H9 (cell line): ENCODE data around the gene ABCA4. TPM values are rescaled to one million over a fixed set of nuclear protein-coding genes. Genes with fewer than 3 reads are reported as not detected.

ENCODE experiments used
- DNase-seq: peaks from one replicate; pipeline ENCODE4 v3.0.0-alpha.2; 2017
- H2AFZ ChIP-seq: one replicate; pipeline ENCODE4 v1.6.1; 2013; ENCODE audit warnings: mild to moderate bottlenecking, low read length, control low read depth, moderate library complexity
- H2AK5ac ChIP-seq: 2 replicates; pipeline ENCODE4 v1.6.1; 2013; ENCODE audit warnings: low read length, control low read depth, mixed read lengths; ENCODE audit not compliant: insufficient read length
- H2BK120ac ChIP-seq: one replicate; pipeline ENCODE4 v1.6.1; 2013; ENCODE audit warnings: low read depth, mild to moderate bottlenecking, low read length, control low read depth, inconsistent platforms; ENCODE audit not compliant: poor library complexity, severe bottlenecking
- H2BK12ac ChIP-seq: 2 replicates; pipeline ENCODE4 v1.6.1; 2013; ENCODE audit warnings: low read length, control low read depth, mixed read lengths, low read depth; ENCODE audit not compliant: insufficient read length
- H2BK15ac ChIP-seq: 2 replicates; pipeline ENCODE4 v1.6.1; 2013; ENCODE audit warnings: low read depth, low read length, control low read depth
- H2BK20ac ChIP-seq: one replicate; pipeline ENCODE4 v1.6.1; 2013; ENCODE audit warnings: low read depth, mild to moderate bottlenecking, low read length, control low read depth, inconsistent platforms; ENCODE audit not compliant: poor library complexity, severe bottlenecking
- H2BK5ac ChIP-seq: 2 replicates; pipeline ENCODE4 v1.6.1; 2013; ENCODE audit warnings: low read length, control low read depth, mixed read lengths; ENCODE audit not compliant: insufficient read length
- H3K14ac ChIP-seq: 2 replicates; pipeline ENCODE4 v1.6.1; 2013; ENCODE audit warnings: low read length, control low read depth; ENCODE audit not compliant: insufficient read depth
- H3K18ac ChIP-seq: 2 replicates; pipeline ENCODE4 v1.6.1; 2013; ENCODE audit warnings: low read depth, mild to moderate bottlenecking, mixed read lengths, low read length, control low read depth; ENCODE audit not compliant: insufficient read length
- H3K23ac ChIP-seq: 2 replicates; pipeline ENCODE4 v1.6.1; 2013; ENCODE audit warnings: low read length, control low read depth, mixed read lengths, low read depth; ENCODE audit not compliant: insufficient read length
- H3K23me2 ChIP-seq: 2 replicates; pipeline ENCODE4 v1.6.1; 2013; ENCODE audit warnings: low read depth, mild to moderate bottlenecking, mixed read lengths, low read length, control low read depth; ENCODE audit not compliant: insufficient read length, poor library complexity, severe bottlenecking
- H3K27ac ChIP-seq: 2 replicates; pipeline ENCODE4 v1.5.1; 2013; ENCODE audit warnings: low read length, control low read depth, mixed read lengths, low read depth; ENCODE audit not compliant: insufficient read length
- H3K27me3 ChIP-seq: 2 replicates; pipeline ENCODE4 v1.6.1; 2013; ENCODE audit warnings: low read length, control low read depth, inconsistent platforms; ENCODE audit not compliant: insufficient read depth
- H3K4ac ChIP-seq: 2 replicates; pipeline ENCODE4 v1.6.1; 2013; ENCODE audit warnings: low read depth, mild to moderate bottlenecking, control low read depth, inconsistent platforms, low read length, moderate library complexity
- H3K4me1 ChIP-seq: 2 replicates; pipeline ENCODE4 v1.6.1; 2013; ENCODE audit warnings: low read length, control low read depth, inconsistent platforms; ENCODE audit not compliant: insufficient read depth
- H3K4me2 ChIP-seq: 2 replicates; pipeline ENCODE4 v1.6.1; 2013; ENCODE audit warnings: low read length, control low read depth, mixed read lengths; ENCODE audit not compliant: insufficient read length, insufficient read depth
- H3K56ac ChIP-seq: 2 replicates; pipeline ENCODE4 v1.6.1; 2013; ENCODE audit warnings: low read depth, mild to moderate bottlenecking, mixed read lengths, low read length, control low read depth; ENCODE audit not compliant: insufficient read length
- H3K79me1 ChIP-seq: 2 replicates; pipeline ENCODE4 v1.6.1; 2013; ENCODE audit warnings: low read depth, mild to moderate bottlenecking, moderate library complexity, low read length, control low read depth, inconsistent platforms; ENCODE audit not compliant: insufficient read depth, poor library complexity, severe bottlenecking
- H3K79me2 ChIP-seq: 2 replicates; pipeline ENCODE4 v1.6.1; 2013; ENCODE audit warnings: low read length, control low read depth, inconsistent platforms; ENCODE audit not compliant: insufficient read depth
- H3K9ac ChIP-seq: 2 replicates; pipeline ENCODE4 v1.6.1; 2013; ENCODE audit warnings: low read length, control low read depth, mixed read lengths; ENCODE audit not compliant: insufficient read length; ENCODE audit errors: extremely low read depth
- H3K9me3 ChIP-seq: one replicate; pipeline ENCODE4 v1.6.1; 2013; ENCODE audit warnings: low read depth, low read length, inconsistent platforms; ENCODE audit not compliant: control insufficient read depth
- H3T11ph ChIP-seq: one replicate; pipeline ENCODE4 v1.6.1; 2013; ENCODE audit warnings: mild to moderate bottlenecking, low read length, control low read depth, inconsistent platforms
- H4K20me1 ChIP-seq: one replicate; pipeline ENCODE4 v1.6.1; 2013; ENCODE audit not compliant: control insufficient read depth, insufficient read length, insufficient read depth
- H4K5ac ChIP-seq: 2 replicates; pipeline ENCODE4 v1.6.1; 2013; ENCODE audit warnings: low read depth, mild to moderate bottlenecking, mixed read lengths, low read length, control low read depth; ENCODE audit not compliant: insufficient read length
- H4K8ac ChIP-seq: replicated peaks from 2 replicates; pipeline ENCODE4 v1.6.1; 2013; ENCODE audit warnings: low read length, control low read depth, mixed read lengths, low read depth; ENCODE audit not compliant: insufficient read length
- H4K91ac ChIP-seq: 2 replicates; pipeline ENCODE4 v1.6.1; 2013; ENCODE audit warnings: low read depth, mild to moderate bottlenecking, moderate library complexity, mixed read lengths, low read length, control low read depth; ENCODE audit not compliant: insufficient read length
- H3K27ac Mint-ChIP-seq, 3 experiments: 2 replicates in 2 of 3; 3 replicates in 1 of 3; pipeline ENCODE4 v1.8.0; 2020 to 2021; ENCODE audit warnings: mixed read lengths in 3 of 3, mild to moderate bottlenecking in 1 of 3, moderate library complexity in 1 of 3
- H3K27me3 Mint-ChIP-seq: 2 replicates; pipeline ENCODE4 v1.8.0; 2021; ENCODE audit warnings: low read depth, mild to moderate bottlenecking, moderate library complexity, mixed read lengths
- H3K36me3 Mint-ChIP-seq, 3 experiments: 2 replicates in 2 of 3; 3 replicates in 1 of 3; pipeline ENCODE4 v1.8.0; 2020 to 2021; ENCODE audit warnings: low read depth in 3 of 3, mixed read lengths in 3 of 3; ENCODE audit not compliant: insufficient read depth in 1 of 3
- H3K4me1 Mint-ChIP-seq, 2 experiments: 2 replicates each; pipeline ENCODE4 v1.8.0; 2020; ENCODE audit warnings: mixed read lengths in 2 of 2
- H3K4me3 Mint-ChIP-seq, 2 experiments: 2 replicates in 1 of 2; 3 replicates in 1 of 2; pipeline ENCODE4 v1.8.0; 2020 to 2021; ENCODE audit warnings: mild to moderate bottlenecking in 2 of 2, mixed read lengths in 2 of 2, moderate library complexity in 1 of 2
- H3K9me3 Mint-ChIP-seq, 2 experiments: 2 replicates in 1 of 2; 3 replicates in 1 of 2; pipeline ENCODE4 v1.8.0; 2020; ENCODE audit warnings: mild to moderate bottlenecking in 2 of 2, mixed read lengths in 2 of 2, moderate library complexity in 1 of 2
- CTCF ChIP-seq: fragments of 200-600 bp; sonication (generic); conservative IDR thresholded peaks from 3 replicates; pipeline ENCODE4 v1.8.0; 2021; ENCODE audit warnings: antibody characterized with exemption, mild to moderate bottlenecking
- WGBS: extraction: QIAGEN DNeasy Blood & Tissue Kit; methylation state at CpG from one replicate; pipeline ENCODE4 v1.1.7; 2013; ENCODE audit warnings: missing lambda C conversion rate, low lambda C conversion rate, mixed read lengths; ENCODE audit not compliant: insufficient read length; ENCODE audit errors: extremely low coverage; 5-methylcytosine and 5-hydroxymethylcytosine counted together
- total RNA-seq: library from RNA; stranded (reverse); gene quantifications from 2 replicates; pipeline ENCODE4 v1.2.1, GENCODE V29; 2021

Gene ABCA4
- total RNA-seq, 1 experiment from 2014 or later = not detected

GRCh38 chr1:94087193-94087592, 33.8 kb downstream of the ABCA4 start:
- Histone ChIP-seq H2BK20ac (no peak overlapping the region), H3K79me2 (no peaks in the 10 kb centered on the region), H2BK5ac (no peak overlapping the region), H3K9ac (no peak overlapping the region), H3K23ac (no peak overlapping the region), H3K56ac (no peak overlapping the region), H3K23me2 (no peaks in the 10 kb centered on the region), H2AK5ac (no peak overlapping the region), H4K91ac (no peak overlapping the region), H3K14ac (no peak overlapping the region), H3T11ph (no peak overlapping the region), H2BK120ac (no peak overlapping the region), H3K4me2 (no peak overlapping the region), H3K27ac (no peak overlapping the region), H3K27me3 (no peaks in the 10 kb centered on the region), H3K9me3 (no peaks in the 10 kb centered on the region), H2AFZ (no peak overlapping the region), H4K5ac (no peak overlapping the region), H4K8ac (no peak overlapping the region), H2BK15ac (no peak overlapping the region), H3K4me1 (peaks cover 2% of the 10 kb centered on the region; the same call in 1 of the 2 replicates), H3K4ac (no peak overlapping the region), H2BK12ac (no peak overlapping the region), H4K20me1 (no peaks in the 10 kb centered on the region), H3K18ac (no peak overlapping the region), H3K79me1 (no peaks in the 10 kb centered on the region)
- no peak for DNase-seq
- no peaks in the 10 kb centered on the region for H3K36me3 Mint-ChIP-seq
- H3K4me1 Mint-ChIP-seq = peaks cover 2 to 7% of the 10 kb centered on the region in 2 experiments
- H3K27me3 Mint-ChIP-seq = peaks cover 38% of the 10 kb centered on the region
- no peaks in the 10 kb centered on the region for H3K9me3 Mint-ChIP-seq
- H3K4me3 Mint-ChIP-seq = no peak overlapping the region
- no peak for TF ChIP-seq CTCF
- no CpG with 5 or more reads among the region's 2 CpGs for WGBS
- H3K27ac Mint-ChIP-seq = no peak overlapping the region
